GM12874 (cell line): ENCODE results near the gene EPHA2.

ENCODE experiments used
- TF ChIP-seq, protein P1 (sequence below): IDR thresholded peaks from 2 replicates; pipeline ENCODE4 v1.5.1; 2011; ENCODE audit warnings: low read depth, mild to moderate bottlenecking, control low read depth, low read length, moderate library complexity; ENCODE audit not compliant: insufficient read depth

Gene EPHA2

DNA sequence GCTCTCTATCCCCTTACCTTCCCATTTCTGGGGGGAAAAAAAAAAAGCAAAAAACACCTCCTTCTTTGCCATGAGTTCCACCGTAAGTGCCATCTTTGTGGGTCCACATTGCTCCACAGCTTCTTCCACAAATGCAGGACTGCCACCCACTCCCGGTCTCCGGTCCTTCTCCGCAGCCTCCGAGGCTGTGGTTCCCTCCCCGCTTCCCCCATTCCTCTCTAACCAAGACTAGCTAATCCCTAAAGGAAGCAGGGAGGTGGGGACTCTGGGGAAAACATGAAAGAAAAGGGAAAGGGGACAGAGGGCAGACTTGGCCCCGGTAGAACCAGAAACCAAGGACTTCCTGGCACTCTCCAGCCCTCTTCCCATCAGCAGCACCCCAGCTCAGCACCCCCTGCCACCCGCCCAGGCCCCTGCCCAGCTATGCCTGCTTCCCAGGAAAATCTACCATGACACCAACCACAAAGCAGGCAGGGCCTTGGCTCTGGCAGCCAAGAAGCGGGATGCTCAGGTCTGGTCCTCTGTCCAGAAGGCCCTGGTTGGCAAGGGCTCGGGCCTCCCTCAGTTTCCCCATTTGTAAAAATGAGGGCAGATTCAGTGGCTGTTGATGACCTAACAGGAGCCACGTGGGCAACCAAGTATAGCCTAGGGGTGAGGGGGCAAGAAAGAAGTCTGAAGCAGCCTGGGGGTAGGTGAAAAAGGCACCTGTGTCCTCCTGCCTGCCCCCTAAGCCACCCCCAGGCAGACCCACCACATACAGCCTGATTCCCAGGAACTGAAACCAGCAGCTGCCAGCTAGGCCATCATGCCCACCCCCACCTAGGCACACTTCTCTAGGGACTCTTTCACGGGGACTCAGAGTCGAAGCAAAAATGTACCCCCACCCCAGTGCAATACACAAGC is 2.5 kb downstream of the EPHA2 start:
- TF ChIP-seq, protein P1, sequence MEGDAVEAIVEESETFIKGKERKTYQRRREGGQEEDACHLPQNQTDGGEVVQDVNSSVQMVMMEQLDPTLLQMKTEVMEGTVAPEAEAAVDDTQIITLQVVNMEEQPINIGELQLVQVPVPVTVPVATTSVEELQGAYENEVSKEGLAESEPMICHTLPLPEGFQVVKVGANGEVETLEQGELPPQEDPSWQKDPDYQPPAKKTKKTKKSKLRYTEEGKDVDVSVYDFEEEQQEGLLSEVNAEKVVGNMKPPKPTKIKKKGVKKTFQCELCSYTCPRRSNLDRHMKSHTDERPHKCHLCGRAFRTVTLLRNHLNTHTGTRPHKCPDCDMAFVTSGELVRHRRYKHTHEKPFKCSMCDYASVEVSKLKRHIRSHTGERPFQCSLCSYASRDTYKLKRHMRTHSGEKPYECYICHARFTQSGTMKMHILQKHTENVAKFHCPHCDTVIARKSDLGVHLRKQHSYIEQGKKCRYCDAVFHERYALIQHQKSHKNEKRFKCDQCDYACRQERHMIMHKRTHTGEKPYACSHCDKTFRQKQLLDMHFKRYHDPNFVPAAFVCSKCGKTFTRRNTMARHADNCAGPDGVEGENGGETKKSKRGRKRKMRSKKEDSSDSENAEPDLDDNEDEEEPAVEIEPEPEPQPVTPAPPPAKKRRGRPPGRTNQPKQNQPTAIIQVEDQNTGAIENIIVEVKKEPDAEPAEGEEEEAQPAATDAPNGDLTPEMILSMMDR = no peak

DNA sequence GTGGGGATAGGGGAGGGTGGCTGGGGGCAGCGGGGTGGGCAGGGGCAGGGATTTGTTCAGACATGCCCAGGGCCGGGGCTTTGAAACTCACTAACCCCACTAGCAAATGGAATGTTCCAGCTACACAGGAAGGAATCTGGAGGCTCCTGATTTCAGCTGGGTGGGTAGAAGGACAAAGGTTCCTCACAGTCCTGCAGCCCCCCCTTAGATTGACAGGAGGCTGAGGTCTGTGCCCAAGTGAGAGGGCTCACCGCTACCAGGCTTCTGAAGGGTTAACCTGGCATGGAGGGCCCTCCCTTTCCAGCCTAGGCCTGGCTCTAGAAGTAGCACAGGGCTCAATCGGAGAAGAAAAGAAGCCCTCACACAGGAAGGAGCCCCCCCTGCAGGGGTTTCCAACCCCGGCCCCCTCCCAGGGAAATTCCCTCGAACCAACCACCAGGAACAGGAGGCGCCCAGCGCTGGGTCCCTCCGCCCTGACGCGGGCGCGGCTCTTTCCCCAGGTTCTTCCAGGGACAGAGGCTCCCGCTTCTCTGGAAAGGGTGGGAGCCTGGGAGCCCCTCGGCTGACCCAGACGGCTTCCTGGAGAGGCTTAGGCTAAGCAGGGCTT is 3.3 kb downstream of the EPHA2 start:
- TF ChIP-seq, protein P1 = no peak

DNA sequence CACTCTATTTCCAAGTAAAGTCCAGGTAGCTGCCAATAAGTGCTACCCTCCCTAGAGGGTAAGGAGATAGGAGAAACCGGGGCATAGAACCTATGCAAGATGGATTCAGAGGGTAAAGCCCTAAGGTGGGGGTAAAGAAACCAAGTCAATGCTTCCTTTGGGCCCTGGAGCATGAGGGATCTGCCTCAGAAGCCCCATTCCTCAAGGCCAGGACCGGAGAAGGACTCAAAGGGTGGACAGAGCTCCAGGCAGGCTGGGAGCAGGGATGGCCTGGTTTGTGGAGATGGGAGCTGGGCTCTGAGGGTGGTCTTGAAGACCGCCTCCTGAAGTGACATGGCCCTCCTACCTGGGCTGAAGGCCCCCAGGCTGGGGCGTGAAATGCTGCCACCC is 3.9 kb downstream of the EPHA2 start:
- TF ChIP-seq, protein P1 = no peak

DNA sequence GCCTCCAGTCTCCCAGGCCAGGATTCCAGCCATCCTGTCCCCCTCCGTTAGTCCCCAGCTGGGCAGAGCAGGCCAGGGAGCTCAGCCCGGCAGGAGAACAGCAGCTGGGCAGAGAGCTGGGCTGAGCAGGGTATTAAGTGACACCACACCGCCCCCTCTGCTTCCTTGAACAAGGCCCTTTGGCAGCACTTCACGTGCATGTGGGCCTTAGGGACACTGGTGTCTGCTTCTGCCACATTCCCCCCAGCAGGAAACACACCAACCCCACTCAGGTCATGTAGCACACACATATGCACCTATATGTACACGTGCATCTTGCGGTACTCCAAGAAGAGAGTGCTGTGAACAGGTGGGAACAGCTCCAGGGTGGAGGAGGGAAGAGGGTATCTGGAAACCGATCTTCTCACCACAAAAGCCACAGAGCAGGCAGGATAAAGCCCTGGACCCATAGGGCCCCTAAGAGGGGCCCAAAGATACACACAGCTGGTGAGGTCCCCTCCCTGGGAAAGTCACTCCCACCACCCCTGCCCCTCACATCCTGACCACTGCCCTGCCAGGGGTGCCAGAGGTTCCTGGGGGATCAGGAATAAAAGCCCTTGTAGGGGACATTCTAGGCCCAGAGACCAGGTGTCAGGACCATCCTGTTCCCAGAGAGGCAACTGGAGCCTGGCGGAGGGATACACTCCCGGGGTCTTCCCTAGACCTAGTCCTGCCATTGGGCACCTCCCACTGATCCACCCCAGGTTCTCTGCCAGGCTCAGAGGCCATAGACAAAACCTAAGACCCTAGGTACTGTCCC is 4.5 kb downstream of the EPHA2 start:
- TF ChIP-seq, protein P1 = no peak

DNA sequence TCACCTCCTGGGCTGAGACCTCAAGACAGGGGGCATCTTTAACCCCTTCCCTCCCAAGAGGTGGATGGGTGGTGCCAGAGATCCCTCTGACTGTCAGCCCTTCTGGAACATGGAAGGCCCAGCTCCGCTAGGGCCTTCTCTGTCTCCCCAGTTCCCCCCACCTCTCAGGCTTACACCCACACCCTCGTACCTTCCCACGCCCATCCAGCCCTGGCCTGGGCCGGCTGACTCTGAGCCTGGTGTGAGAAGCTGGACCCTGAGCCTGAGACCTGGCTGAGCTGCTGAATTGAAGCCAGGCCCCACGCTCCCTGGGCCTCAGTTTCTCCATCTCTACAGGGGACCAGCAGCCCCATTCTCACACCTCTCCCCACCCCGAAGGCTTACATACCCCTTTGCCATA is 5.4 kb downstream of the EPHA2 start:
- TF ChIP-seq, protein P1 = no peak

DNA sequence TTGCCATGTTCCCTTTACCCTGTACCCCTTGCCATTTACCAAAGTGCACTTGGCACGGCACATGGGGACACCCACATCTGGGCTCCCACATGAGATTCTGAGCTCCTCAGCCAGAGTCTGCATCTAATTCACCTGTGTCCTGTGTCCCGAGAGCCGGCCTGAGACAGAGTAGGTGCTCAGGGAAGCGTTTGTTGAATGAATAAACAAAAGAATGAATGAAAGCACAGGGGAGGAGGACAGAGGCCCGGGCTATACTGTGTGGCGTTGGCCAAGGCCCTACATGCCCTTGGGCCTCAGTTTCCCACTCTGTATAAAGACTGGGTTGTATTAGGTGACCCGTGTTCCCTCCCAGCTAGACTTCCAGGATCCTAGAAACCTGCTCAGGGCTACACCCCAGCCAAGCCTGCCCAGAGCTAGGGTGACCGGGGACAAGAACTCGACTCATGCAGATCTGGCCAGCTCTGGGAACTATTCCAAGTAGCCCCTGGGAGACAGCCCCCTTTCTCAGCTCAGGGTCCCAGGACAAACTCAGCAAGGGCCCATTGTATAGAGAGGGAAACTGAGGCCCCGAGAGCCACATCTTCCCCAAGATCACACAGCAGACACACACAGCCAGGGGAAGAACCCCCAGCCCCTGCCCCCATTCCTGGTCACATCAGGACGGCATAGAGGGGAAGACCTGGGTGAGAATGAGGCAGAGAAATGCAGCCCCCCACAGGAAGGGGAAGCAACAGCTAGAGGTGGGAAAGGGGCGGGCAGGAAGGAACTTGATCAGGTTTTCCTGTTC is 6.0 kb downstream of the EPHA2 start:
- TF ChIP-seq, protein P1 = no peak
